Muscle layer of colon (tissue), 2 donors: ENCODE results near the gene SPEG.

ENCODE experiments used
- H3K27ac ChIP-seq: one replicate; pipeline ENCODE4 v1.7.0; 2013; ENCODE audit warnings: low read depth, mild to moderate bottlenecking, low read length, moderate library complexity
- H3K27me3 ChIP-seq, 2 donors: one replicate each; pipeline ENCODE4 v1.7.0; 2013; ENCODE audit warnings: low read length in 2 of 2, mild to moderate bottlenecking in 2 of 2; ENCODE audit not compliant: insufficient read depth in 2 of 2, control insufficient read depth in 1 of 2
- H3K36me3 ChIP-seq: one replicate; pipeline ENCODE4 v1.7.0; 2013; ENCODE audit warnings: mild to moderate bottlenecking, low read length; ENCODE audit not compliant: insufficient read depth
- H3K4me1 ChIP-seq: one replicate; pipeline ENCODE4 v1.7.0; 2013; ENCODE audit warnings: mild to moderate bottlenecking, low read length; ENCODE audit not compliant: insufficient read depth
- H3K4me3 ChIP-seq, 2 donors: one replicate each; pipeline ENCODE4 v1.7.0; 2013; ENCODE audit warnings: low read length in 2 of 2, low read depth in 1 of 2, mild to moderate bottlenecking in 1 of 2, moderate library complexity in 1 of 2
- H3K9ac ChIP-seq: one replicate; pipeline ENCODE4 v1.7.0; 2013; ENCODE audit warnings: low read length
- H3K9me3 ChIP-seq: one replicate; pipeline ENCODE4 v1.7.0; 2013; ENCODE audit warnings: mild to moderate bottlenecking, low read length
- donor health status: abdominal sarcoma.
- donor health status: Adenocarcinoma of cecum.

Gene SPEG

DNA sequence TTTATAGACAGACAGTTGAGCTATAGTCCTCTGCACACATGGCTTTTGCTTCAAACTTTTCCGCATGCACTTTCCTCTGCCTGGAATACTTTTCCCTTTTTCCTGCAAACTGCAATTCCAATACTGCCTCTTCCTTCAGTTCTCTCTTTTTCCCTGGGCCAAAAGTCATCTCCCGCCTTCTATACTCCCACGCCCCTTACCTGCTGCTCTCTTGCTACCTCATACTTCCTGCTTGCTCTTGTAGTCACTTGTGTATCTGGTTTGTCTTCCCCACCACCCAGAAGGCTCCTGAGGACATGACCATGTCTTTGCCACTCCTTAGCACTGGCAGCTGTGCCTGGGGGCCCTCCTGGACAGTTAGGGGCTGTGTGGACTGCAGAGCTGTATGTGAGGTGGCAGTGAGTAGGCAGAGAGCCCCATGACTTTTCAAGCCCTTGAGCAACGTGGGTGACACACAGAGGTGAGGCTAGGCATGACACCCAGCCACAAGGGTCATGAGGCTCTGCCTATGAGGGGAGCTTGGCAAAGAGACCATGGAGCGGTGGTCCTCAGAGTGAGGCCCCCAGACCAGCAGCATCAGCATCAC, 23.2 kb downstream of the SPEG start:
- Histone ChIP-seq H3K4me1 (peaks cover 80% of the 10 kb centered on the region), H3K27me3 (no peaks in the 10 kb centered on the region), H3K4me3 (no peak overlapping the region), H3K27ac (peak overlapping the region; percentile 98), H3K9me3 (no peaks in the 10 kb centered on the region), H3K9ac (no peak overlapping the region), H3K36me3 (peaks cover 34% of the 10 kb centered on the region)

DNA sequence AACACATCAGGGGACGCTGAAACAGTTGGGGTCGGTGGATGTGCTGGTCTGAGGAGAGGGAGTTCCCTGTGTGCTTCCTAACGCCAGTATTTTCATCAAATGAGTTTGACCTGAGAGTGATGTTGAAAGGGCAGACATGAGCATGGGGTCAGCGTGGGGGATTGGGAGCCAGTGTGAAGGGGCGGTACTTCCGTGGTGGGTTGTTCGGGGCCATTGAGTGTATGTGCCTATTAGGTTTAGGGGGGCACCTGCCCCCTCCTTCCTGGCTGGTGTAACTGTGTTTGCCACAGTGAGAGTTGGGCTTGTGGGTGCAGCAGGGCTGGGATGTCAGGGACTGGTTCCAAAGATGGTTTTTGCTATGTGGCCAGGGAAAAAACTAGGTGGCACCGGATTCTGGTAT, 24.4 kb downstream of the SPEG start:
- peak overlapping the region; percentile 26 for H3K9ac ChIP-seq
- H3K36me3 ChIP-seq, result peaks cover 40% of the 10 kb centered on the region
- no peaks in the 10 kb centered on the region for H3K9me3 ChIP-seq
- H3K27me3 ChIP-seq, result no peaks in the 10 kb centered on the region
- H3K4me3 ChIP-seq, result no peak overlapping the region
- peaks cover 77% of the 10 kb centered on the region for H3K4me1 ChIP-seq
- H3K27ac ChIP-seq, result peak overlapping the region; percentile 98

DNA sequence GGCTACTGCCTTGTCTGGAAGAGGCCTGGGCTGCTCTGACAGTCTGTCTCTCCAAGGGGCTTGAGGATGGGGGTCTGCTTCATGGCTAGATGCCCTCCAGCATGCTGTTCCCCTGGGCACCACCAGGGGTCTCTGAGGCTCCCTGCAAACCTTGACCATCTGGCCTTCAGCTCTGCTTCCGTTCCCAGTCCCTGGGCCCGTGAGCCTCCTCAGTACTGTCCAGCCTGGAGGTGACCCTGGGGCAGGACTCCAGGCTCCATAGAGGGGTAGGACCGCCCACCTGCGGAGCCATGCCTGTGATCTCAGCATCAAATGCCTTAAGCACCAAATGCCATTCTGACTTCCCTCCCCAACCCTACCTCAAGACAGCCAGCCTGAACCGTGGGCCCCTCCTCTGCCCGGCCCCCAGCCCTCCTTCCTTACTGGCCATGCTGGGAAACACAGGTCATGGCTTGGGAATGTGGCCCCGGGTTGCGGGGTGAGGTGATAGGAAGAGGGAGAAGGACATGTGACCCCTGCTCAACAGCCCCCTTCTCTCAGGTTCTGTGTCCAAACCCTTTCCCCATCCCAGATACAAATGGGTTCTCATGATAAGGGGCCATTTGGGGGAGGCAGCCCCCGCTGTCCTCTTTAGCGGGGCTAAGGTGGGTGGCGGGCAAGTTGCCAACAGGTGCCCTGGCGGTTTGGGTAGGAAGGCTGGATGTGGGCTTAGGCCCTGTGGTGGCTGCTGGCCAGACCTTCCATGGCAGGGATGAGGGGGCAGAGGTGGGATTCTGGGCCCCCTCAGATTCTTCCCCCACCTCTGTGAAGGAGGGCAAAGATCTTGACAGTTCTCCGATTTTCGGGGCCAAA, 25.0 kb downstream of the SPEG start:
- peaks cover 47% of the 10 kb centered on the region for H3K36me3 ChIP-seq
- peaks cover 77% of the 10 kb centered on the region for H3K4me1 ChIP-seq
- H3K4me3 ChIP-seq, result no peak overlapping the region
- H3K9me3 ChIP-seq, result no peaks in the 10 kb centered on the region
- peak overlapping the region; percentile 59 for H3K9ac ChIP-seq
- H3K27me3 ChIP-seq, result no peaks in the 10 kb centered on the region
- H3K27ac ChIP-seq, result peak overlapping the region; percentile 98

DNA sequence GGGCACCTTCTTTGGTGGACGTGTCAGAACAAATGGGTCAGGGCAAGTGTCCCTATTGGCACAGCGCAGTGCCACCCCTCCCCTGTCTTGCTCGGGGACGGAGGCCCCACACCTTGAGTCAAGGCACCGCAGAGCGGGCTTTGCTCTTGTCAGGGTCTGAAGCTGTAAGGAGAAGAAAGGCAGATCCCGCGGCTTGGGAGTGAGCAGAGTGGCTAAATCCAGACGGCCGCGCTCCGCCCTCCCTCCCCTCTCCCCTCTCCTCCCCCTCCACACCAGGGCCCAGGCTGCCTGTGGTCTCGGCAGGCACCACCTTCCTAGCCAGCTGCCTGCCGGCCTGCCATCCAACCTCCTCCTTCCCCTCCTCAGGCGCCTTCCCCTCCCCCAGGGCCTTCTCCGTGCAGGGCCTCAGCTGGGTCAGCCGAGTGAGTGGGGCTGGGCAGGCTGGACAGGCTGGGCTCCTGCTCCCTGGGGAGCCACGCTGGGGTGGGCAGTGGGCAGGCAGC, 25.8 kb downstream of the SPEG start:
- Histone ChIP-seq H3K9ac (peak overlapping the region; percentile 59), H3K36me3 (peaks cover 45% of the 10 kb centered on the region), H3K4me1 (peaks cover 79% of the 10 kb centered on the region), H3K27ac (peak overlapping the region; percentile 98), H3K4me3 (no peak overlapping the region), H3K9me3 (no peaks in the 10 kb centered on the region), H3K27me3 (no peaks in the 10 kb centered on the region)

DNA sequence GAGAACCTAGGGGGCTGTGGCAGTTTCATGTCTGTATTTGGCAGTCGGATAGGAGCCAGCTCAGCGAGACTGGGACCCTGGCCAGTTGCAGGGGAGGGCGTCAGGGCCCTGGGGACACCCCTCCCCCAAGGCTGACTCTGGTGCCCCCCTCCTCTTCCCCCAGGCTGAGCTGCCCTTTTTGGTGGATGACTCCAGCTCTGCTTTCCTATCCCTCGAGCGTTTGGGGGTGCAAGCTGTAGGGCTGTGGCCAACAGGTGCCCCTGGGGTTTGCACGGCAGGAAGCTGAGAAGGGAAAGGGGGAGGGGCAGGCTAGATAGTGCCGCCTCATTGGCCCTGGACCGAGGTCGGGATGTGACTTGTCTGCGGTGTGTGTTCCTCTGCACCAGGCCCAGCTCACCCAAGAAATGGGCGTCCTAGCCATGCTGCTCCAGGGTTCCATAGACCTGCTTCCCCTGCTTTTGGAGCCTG, 26.4 kb downstream of the SPEG start:
- H3K27me3 ChIP-seq, result no peaks in the 10 kb centered on the region
- peaks cover 79% of the 10 kb centered on the region for H3K4me1 ChIP-seq
- peak overlapping the region; percentile 98 for H3K27ac ChIP-seq
- no peaks in the 10 kb centered on the region for H3K9me3 ChIP-seq
- H3K36me3 ChIP-seq, result peaks cover 40% of the 10 kb centered on the region
- H3K4me3 ChIP-seq, result peak overlapping the region in 1 of 2 donors; percentile 44
- H3K9ac ChIP-seq, result peak overlapping the region; percentile 59

DNA sequence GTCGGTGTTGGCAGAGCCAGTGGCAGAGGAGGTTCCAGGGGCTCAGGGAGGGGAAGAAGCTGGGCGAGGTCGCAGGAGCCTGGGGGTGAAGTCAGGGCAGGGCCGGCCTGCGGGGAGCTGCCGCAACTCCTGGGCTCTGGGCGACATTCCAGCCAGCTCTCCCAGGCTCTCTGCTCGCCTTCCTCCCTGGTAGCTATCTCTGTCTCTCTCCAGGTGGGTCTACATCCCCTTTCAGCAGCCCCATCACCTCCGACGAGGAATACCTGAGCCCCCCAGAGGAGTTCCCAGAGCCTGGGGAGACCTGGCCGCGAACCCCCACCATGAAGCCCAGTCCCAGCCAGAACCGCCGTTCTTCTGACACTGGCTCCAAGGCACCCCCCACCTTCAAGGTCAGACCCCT, 27.0 kb downstream of the SPEG start:
- Histone ChIP-seq H3K27me3 (no peaks in the 10 kb centered on the region), H3K4me3 (peak overlapping the region in 1 of 2 donors; percentile 44), H3K36me3 (peaks cover 40% of the 10 kb centered on the region), H3K9ac (peak overlapping the region; percentile 59), H3K27ac (peak overlapping the region; percentile 98), H3K4me1 (peaks cover 83% of the 10 kb centered on the region), H3K9me3 (no peaks in the 10 kb centered on the region)

DNA sequence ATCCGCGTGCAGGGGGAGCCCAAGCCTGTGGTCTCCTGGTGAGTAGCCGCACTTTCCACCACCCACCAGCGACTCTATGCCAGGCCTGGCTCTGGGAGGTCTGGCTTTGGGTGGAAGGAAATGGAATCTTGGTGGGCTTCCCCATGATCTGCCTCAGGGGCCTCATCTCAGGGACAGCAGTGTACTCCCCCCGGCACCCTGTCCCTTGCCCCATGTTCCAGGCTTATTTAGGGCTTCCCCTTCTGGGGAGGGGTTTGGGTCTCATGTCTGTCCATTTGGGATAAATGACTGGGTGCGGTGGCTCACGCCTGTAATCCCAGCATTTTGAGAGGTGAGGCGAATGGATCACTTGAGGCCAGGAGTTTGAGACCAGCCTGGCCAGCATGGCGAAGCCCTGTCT, 27.7 kb downstream of the SPEG start:
- H3K9ac ChIP-seq, result peak overlapping the region; percentile 59
- H3K9me3 ChIP-seq, result no peaks in the 10 kb centered on the region
- peak overlapping the region; percentile 98 for H3K27ac ChIP-seq
- H3K4me3 ChIP-seq, result peak overlapping the region in 1 of 2 donors; percentile 44
- no peaks in the 10 kb centered on the region for H3K27me3 ChIP-seq
- peaks cover 87% of the 10 kb centered on the region for H3K4me1 ChIP-seq
- H3K36me3 ChIP-seq, result peaks cover 35% of the 10 kb centered on the region

DNA sequence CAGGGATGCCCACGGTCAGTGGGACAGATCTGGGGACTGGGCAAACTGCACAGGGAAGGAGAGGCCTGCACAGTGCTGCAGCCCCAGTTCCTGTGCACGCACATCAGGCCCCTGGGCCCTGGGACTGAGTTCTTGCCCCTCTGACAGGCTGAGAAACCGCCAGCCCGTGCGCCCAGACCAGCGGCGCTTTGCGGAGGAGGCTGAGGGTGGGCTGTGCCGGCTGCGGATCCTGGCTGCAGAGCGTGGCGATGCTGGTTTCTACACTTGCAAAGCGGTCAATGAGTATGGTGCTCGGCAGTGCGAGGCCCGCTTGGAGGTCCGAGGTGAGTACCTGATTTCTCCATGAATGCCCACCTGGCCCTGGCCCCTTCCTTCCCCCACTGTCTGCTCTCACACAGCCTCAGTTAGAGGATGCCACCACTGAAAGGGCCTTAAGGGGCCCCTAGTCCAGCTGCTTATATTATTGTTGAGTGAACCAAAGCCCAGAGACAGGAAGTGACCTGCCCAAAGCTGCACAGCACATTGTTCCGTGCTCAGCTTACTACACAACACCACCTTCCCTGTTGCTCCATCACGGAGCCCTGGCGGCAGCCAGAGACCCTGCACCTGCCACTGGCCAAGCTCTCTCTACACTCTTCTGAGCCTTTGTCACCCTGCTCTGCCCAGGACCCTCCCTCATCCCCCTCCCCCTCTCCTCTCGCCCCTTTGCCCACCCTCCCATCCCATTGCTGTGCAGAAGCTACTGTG, 29.8 kb downstream of the SPEG start:
- Histone ChIP-seq H3K36me3 (peaks cover 42% of the 10 kb centered on the region), H3K4me3 (no peak overlapping the region), H3K27ac (peak overlapping the region; percentile 57), H3K9ac (peak overlapping the region; percentile 37), H3K9me3 (no peaks in the 10 kb centered on the region), H3K4me1 (peaks cover 87% of the 10 kb centered on the region), H3K27me3 (no peaks in the 10 kb centered on the region)

DNA sequence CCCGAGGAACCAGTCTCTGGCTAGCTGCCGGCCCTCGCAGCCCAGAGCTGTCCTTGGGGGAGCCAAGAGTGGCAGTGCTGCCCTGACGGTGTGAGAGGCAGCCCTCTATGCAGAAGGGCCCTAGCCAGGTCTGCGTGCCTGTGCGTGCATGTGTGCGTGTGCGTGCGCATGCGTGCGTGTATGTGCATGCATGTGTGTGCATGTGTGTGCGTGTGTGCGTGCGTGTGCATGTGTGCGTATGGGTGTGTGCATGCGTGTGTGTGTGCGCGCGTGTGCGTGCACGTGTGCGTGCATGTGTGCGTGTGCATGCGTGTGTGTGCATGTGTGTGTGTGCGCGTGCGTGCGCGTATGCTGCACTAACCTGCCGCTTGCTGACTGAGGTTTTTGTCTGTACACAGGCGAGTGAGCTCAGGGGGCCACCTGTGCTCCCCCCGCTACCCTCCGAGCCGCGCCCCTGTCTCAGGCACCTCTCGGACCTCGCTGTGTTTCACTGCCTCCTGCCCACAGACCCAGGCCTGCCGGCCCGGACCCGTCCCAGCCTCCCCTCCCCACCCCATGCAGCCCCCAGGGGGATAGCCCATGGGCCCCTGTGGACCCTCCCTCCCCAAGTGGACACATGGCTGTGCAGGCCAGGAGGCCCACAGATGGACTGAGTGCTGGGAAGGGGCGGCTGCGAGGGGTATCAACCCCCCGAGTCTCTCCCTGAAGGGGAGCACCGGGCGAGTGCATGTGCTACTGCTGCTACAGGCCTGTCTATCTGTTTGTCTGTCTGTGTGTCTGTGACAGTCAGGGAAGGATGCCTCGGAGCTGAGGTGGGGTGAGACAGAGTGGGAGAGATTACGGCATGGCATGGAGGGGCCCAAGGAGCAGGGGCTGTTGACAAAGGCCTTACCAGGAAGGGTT, 31.3 kb downstream of the SPEG start:
- peak overlapping the region; percentile 37 for H3K9ac ChIP-seq
- H3K4me1 ChIP-seq, result peaks cover 81% of the 10 kb centered on the region
- no peak overlapping the region for H3K4me3 ChIP-seq
- peak overlapping the region; percentile 57 for H3K27ac ChIP-seq
- H3K36me3 ChIP-seq, result peaks cover 56% of the 10 kb centered on the region
- H3K9me3 ChIP-seq, result no peaks in the 10 kb centered on the region
- no peaks in the 10 kb centered on the region for H3K27me3 ChIP-seq

DNA sequence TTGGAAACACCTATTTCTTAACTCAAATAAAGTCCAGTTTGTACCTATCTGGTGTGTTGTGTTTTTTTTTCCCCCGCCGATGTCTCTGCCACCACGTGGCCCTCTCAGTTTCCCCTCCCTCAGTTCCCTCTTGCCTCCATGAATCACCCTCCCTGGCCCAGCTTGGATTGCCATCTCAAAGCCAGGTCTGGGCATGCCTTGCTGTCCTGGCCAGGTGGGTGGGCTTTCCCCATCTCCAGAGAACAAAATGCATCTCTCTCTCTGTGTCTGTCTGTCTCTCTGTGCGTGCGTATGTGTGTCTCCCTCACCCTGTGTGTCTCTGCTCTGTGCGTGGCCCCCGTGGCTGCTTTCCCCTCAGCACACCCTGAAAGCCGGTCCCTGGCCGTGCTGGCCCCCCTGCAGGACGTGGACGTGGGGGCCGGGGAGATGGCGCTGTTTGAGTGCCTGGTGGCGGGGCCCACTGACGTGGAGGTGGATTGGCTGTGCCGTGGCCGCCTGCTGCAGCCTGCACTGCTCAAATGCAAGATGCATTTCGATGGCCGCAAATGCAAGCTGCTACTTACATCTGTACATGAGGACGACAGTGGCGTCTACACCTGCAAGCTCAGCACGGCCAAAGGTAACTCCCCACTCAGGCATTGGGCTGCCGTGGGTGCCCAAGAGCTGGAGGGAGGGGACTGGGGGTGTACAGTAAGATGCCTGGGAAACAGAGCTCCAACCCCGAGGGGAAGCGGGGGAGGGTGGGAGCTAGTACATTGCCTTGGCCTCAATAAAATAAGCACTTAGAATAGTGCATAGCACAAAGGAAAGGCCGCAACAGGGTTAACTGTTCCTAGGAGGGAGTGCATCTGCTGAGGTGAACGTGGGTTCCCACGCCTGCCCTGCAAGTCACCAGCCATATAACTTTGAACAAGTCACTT, 32.4 kb downstream of the SPEG start:
- H3K4me3 ChIP-seq, result no peak overlapping the region
- H3K9me3 ChIP-seq, result no peaks in the 10 kb centered on the region
- H3K27me3 ChIP-seq, result no peaks in the 10 kb centered on the region
- peaks cover 65% of the 10 kb centered on the region for H3K36me3 ChIP-seq
- H3K4me1 ChIP-seq, result peaks cover 72% of the 10 kb centered on the region
- peak overlapping the region; percentile 57 for H3K27ac ChIP-seq
- H3K9ac ChIP-seq, result no peak overlapping the region
